Spinal cord (tissue), 10 donors: Measurements from ENCODE around the gene BCL2A1. TPM values are rescaled to one million over a fixed set of nuclear protein-coding genes. Genes with fewer than 3 reads are reported as not detected.
A peak's percentile ranks its signal among the peaks of the same experiment; 100 is the strongest.
"Not testable (repeated sequence)": the region's sequence is repeated elsewhere in the genome, so short reads cannot be mapped to it uniquely, and the experiment has no call there.

Experiments used
- DNase-seq, 6 donors: peaks; one replicate each; pipeline versions ENCODE4 v3.0.0 to v3.0.0-alpha.2; 2013 to 2015; ENCODE audit warnings: low spot score in 6 of 6, low read depth in 4 of 6
- H3K27ac ChIP-seq: one replicate; pipeline ENCODE4 v1.5.1; 2013; ENCODE audit warnings: low read depth, low read length, control low read depth
- H3K27me3 ChIP-seq: one replicate; pipeline ENCODE4 v1.6.1; 2013; ENCODE audit warnings: low read length; ENCODE audit not compliant: control insufficient read depth, insufficient read depth
- H3K36me3 ChIP-seq: one replicate; pipeline ENCODE4 v1.6.1; 2013; ENCODE audit warnings: low read length; ENCODE audit not compliant: control insufficient read depth, insufficient read depth
- H3K4me1 ChIP-seq: one replicate; pipeline ENCODE4 v1.6.1; 2013; ENCODE audit warnings: low read length; ENCODE audit not compliant: control insufficient read depth, insufficient read depth
- H3K4me3 ChIP-seq: one replicate; pipeline ENCODE4 v1.5.1; 2013; ENCODE audit warnings: low read depth, low read length, control low read depth
- H3K9me3 ChIP-seq: one replicate; pipeline ENCODE4 v1.6.1; 2013; ENCODE audit warnings: low read length; ENCODE audit not compliant: control insufficient read depth, insufficient read depth
- WGBS: methylation state at CpG from one replicate; pipeline ENCODE4 v1.1.5; 2013; ENCODE audit warnings: missing lambda C conversion rate; ENCODE audit not compliant: insufficient coverage; 5-methylcytosine and 5-hydroxymethylcytosine counted together
- polyA plus RNA-seq, 2 donors: library from polyadenylated mRNA; unstranded; fragments of 120-200 nt; gene quantifications; one replicate each; pipeline ENCODE4 v1.2.1, GENCODE V29; 2013; ENCODE audit not compliant: insufficient read length in 2 of 2
- total RNA-seq, 2 donors: library from RNA; depleted of rRNA in 1 of 2; stranded (reverse); fragments of 120-200 nt in 1 of 2; fragments of >200 nt in 1 of 2; gene quantifications; one replicate each; pipeline versions ENCODE4 v1.2.3 to v1.2.4, GENCODE V29; 2013 to 2014
- donor health status: healthy.

BCL2A1 gene
- total and polyA plus RNA-seq, 4 donors: 0.32 to 9.7 (median 0.38) TPM

DNA sequence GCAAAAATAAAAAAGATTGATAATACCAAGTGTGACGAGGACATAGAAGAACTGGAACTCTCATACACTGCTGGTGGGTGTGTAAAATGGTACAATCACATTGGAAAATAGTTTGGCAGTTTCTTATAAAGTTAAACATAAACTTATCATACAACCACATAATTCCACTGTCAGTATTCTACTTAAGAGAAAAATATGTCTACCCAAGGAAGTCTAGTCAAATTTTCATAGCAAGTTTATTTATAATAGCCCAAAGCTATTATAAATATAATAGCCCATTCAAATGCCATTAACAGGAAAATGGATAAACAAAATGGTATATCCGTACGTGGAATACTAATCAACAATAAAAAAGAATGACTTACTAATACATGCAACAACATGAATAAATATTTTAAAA is 40.6 kb upstream of the BCL2A1 start:
- Histone ChIP-seq H3K4me1 (no peaks in the 10 kb centered on the region), H3K4me3 (no peak overlapping the region), H3K27me3 (no peaks in the 10 kb centered on the region), H3K27ac (no peak overlapping the region), H3K9me3 (no peaks in the 10 kb centered on the region), H3K36me3 (no peaks in the 10 kb centered on the region)
- no CpG with 5 or more reads among the region's 3 CpGs for WGBS
- DNase-seq: no peak

DNA sequence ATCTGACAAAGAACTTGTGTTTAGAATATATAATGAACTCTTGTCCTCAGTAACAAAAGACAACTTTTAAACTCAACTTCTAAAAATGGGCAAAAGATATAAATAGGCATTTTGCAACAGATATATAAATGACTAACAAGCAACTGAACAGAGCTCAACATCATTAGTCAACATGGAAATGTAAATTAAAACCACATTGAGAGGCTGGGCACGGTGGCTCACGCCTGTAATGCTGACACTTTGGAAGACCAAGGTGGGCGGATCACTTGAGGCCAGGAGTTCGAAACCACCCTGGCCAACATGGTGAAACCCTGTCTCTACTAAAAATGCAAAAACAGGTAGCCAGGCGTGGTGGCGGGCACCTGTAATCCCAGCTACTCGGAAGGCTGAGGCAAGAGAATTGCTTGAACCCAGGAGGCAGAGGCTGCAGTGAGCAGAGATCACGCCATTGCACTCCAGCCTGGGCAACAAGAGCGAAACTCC is 40.1 kb upstream of the BCL2A1 start:
- H3K4me1 ChIP-seq, DNase-seq: not testable (repeated sequence)
- WGBS: 90% methylated on average over 7 of the region's 9 CpGs

DNA sequence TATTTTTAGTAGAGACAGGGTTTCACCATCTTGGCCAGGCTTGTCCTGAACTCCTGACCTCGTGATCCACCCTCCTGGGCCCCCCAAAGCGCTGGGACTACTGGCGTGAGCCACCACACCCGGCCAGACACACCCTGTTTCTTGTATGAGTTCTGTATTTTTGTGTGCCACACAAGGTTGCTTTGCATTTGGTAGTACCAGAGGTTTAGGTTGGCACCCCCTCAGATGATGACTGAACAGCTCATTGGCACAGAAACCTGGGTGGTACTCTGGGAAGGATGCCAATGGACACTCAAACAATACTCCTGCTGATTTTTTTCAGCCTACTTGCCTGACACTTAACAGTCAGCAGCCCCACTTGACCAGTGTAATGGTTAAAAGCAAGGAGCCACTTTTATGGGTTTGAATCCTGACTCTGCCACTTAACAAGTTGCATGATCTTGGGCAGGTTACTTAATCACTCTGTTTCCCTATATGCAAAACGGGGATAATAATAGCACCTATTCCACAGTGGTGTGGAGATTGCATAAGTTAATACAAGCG is 39.2 kb upstream of the BCL2A1 start:
- H3K9me3 ChIP-seq: no peaks in the 10 kb centered on the region
- H3K4me3 ChIP-seq: no peak overlapping the region
- no peaks in the 10 kb centered on the region for H3K27me3 ChIP-seq
- DNase-seq: peak in 1 of 6 donors; percentile 18
- 61% methylated on average over 2 of the region's 6 CpGs for WGBS
- no peaks in the 10 kb centered on the region for H3K36me3 ChIP-seq
- no peaks in the 10 kb centered on the region for H3K4me1 ChIP-seq
- no peak overlapping the region for H3K27ac ChIP-seq

More for the DNA sequence above, 40.1 kb upstream of the BCL2A1 start:
- not testable (repeated sequence) for H3K27me3 ChIP-seq, H3K27ac ChIP-seq, H3K36me3 ChIP-seq, H3K4me3 ChIP-seq, H3K9me3 ChIP-seq

DNA sequence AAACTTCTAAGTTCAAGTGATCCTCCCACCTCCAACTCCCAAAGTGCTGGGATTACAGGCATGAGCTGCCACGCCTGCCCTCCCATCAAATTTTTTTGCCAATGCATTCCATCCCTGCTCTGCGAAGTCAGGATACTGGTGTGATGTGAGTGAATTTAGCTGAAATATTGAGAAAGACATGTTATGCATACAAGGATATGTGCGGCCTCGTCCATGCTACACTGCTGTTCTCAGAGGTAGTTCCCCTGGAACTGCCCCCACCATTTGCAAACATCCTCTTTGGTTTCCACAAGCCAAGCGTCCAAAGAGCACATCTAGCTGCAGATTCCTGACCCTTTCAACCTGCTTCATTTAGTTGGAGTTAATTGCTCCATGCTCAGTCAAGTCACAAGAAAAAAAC is 36.5 kb upstream of the BCL2A1 start:
- H3K4me3 ChIP-seq: no peak overlapping the region
- WGBS: 93% methylated on average over 3 of the region's 5 CpGs
- H3K27ac ChIP-seq: no peak overlapping the region
- H3K27me3 ChIP-seq: no peaks in the 10 kb centered on the region
- no peaks in the 10 kb centered on the region for H3K4me1 ChIP-seq
- H3K36me3 ChIP-seq: no peaks in the 10 kb centered on the region
- no peaks in the 10 kb centered on the region for H3K9me3 ChIP-seq
- DNase-seq: peak in 1 of 6 donors; percentile 26

DNA sequence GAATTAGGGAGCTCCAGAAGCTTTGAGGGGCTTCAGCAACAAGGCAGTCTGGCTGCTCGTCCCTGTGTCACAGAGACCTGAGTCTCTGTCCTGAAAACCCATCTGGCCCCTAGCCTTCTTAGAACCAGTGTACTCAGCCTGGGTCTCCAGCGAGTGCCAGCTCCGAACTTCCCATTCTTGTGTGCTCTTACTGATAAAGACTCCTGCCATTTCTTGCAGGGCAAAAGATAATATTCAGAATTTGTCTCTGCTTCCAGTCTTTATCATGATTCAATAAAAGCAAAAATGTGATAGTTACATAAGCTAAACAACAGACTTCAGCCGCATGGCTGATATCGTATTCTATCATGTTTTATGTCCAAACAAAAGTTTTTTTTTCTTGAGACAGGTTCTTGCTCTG is 36.0 kb upstream of the BCL2A1 start:
- DNase-seq: no peak
- no peak overlapping the region for H3K4me3 ChIP-seq
- H3K27ac ChIP-seq: no peak overlapping the region
- H3K9me3 ChIP-seq: no peaks in the 10 kb centered on the region
- no peaks in the 10 kb centered on the region for H3K4me1 ChIP-seq
- H3K27me3 ChIP-seq: no peaks in the 10 kb centered on the region
- H3K36me3 ChIP-seq: no peaks in the 10 kb centered on the region
- 75% methylated on average over 3 of the region's 5 CpGs for WGBS

DNA sequence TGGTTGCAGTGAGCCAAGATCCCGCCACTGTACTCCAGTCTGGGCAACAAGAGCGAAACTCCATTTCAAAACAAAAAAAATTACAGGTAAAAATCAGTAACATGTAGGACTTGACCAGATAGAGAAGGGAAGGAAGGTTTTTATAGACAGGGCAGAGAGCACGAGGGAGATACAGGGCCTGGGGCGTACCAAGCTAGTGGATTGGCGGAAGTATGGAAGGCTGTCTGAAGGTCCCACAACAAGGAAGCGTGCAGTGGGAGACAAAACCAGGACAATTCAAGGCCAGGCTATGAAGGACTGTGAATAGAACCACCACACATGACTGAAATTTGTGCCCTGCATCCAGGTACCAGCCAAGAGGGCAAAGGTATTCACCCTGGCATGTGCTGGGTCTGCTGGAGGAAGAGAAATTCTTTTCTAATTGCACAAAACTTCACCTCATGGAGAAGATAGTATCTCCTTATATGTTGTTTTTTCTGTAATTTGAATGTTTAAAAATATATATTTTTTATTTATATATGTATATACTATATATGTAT is 33.0 kb upstream of the BCL2A1 start:
- Histone ChIP-seq H3K27me3 (no peaks in the 10 kb centered on the region), H3K36me3 (no peaks in the 10 kb centered on the region), H3K4me3 (no peak overlapping the region), H3K9me3 (peaks cover 1% of the 10 kb centered on the region), H3K27ac (no peak overlapping the region), H3K4me1 (no peaks in the 10 kb centered on the region)
- WGBS: 79% methylated on average over 4 of the region's 6 CpGs
- DNase-seq: no peak

DNA sequence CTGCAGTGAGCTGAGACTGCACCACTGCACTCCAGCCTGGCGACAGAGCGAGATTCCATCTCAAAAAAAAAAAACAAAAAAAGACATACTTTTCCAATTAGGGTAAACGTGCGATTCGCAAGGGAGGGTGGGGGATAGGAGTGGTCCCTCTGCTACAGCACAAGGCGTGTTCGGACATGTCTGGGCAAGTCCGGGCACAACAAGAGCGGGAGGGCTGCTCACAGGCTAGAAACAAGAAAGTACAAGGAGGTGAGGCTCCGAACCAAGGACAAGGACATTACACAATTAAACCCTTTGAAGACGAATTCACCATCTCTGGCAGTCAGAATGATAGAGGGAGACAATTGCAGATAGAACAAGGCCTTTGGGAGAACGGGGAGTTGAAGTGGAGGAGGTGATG is 32.2 kb upstream of the BCL2A1 start:
- Histone ChIP-seq H3K4me3 (no peak overlapping the region), H3K9me3 (peaks cover 1% of the 10 kb centered on the region), H3K27me3 (no peaks in the 10 kb centered on the region), H3K4me1 (no peaks in the 10 kb centered on the region), H3K27ac (no peak overlapping the region), H3K36me3 (no peaks in the 10 kb centered on the region)
- no peak for DNase-seq
- 60% methylated on average over 1 of the region's 12 CpGs for WGBS

DNA sequence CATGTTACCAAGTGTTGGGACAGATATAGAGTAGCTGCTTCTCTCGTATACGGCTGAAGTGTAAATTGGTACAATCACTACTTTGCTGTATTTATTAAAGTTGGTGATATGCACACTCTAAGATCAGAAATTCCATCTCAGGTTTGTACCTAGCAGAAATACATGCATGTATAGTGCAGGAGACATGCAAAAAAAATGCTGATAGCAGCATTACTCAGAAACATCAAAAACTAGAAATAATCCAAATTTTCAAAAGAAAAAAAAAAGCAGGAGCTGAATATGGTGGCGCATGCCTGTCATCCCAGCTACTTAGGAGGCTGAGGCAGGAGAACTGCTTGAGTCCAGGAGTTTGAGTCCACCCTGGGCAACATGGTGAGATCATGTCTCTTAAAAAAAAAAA is 31.3 kb upstream of the BCL2A1 start:
- no peak overlapping the region for H3K4me3 ChIP-seq
- WGBS: no CpG with 5 or more reads among the region's 3 CpGs
- no peaks in the 10 kb centered on the region for H3K27me3 ChIP-seq
- no peaks in the 10 kb centered on the region for H3K36me3 ChIP-seq
- H3K9me3 ChIP-seq: peaks cover 1% of the 10 kb centered on the region
- no peak overlapping the region for H3K27ac ChIP-seq
- no peaks in the 10 kb centered on the region for H3K4me1 ChIP-seq
- DNase-seq: no peak

DNA sequence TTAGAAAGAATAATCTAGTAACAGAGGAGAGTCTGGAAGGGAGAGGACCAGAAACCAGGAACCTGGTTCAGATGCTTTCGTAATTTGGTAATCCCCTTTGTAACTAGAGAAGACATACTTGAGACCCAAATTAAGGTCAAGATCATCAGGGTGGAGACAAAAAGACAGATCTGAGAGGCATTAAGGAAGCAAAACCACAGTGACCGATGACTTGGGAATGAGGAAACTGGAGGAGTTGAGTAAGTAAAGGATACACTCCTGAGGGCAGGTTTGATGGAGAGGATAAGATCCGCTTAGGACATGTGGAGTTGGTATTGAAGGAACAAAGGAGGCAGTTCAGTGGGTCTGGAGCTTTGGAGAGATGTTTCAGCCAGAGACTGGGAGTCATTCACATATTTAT is 23.6 kb upstream of the BCL2A1 start:
- no peaks in the 10 kb centered on the region for H3K36me3 ChIP-seq
- WGBS: 84% methylated on average over 2 of the region's 3 CpGs

DNA sequence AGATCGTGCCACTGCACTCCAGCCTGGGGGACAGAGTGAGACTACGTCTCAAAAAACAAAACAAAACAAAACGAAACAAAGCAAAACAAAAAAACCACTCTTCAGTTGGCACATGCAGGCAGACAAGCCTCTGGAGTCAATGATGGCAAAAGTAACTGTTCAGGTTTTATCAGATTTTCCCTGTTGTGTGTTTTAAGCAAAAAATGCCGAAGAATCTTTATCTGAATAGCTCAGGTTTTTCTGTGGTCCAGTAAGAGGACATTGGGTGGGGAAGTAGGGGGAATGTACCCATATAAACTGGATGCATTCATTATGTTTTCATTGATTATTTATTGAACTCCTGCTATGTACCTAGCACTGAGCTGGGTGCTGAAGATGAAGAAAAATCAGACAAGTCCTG is 20.8 kb upstream of the BCL2A1 start:
- Histone ChIP-seq H3K36me3 (no peaks in the 10 kb centered on the region), H3K9me3 (no peaks in the 10 kb centered on the region), H3K4me3 (no peak overlapping the region), H3K27me3 (peaks cover 3% of the 10 kb centered on the region), H3K4me1 (no peaks in the 10 kb centered on the region), H3K27ac (no peak overlapping the region)
- no CpG with 5 or more reads among the region's 4 CpGs for WGBS
- DNase-seq: no peak

More for the DNA sequence above, 23.6 kb upstream of the BCL2A1 start:
- no peaks in the 10 kb centered on the region for H3K4me1 ChIP-seq
- DNase-seq: no peak
- no peaks in the 10 kb centered on the region for H3K9me3 ChIP-seq
- H3K27ac ChIP-seq: no peak overlapping the region
- peaks cover 3% of the 10 kb centered on the region for H3K27me3 ChIP-seq
- no peak overlapping the region for H3K4me3 ChIP-seq
